ENCODE results near the gene LIMS1.

- TF ChIP-seq, protein P1, sequence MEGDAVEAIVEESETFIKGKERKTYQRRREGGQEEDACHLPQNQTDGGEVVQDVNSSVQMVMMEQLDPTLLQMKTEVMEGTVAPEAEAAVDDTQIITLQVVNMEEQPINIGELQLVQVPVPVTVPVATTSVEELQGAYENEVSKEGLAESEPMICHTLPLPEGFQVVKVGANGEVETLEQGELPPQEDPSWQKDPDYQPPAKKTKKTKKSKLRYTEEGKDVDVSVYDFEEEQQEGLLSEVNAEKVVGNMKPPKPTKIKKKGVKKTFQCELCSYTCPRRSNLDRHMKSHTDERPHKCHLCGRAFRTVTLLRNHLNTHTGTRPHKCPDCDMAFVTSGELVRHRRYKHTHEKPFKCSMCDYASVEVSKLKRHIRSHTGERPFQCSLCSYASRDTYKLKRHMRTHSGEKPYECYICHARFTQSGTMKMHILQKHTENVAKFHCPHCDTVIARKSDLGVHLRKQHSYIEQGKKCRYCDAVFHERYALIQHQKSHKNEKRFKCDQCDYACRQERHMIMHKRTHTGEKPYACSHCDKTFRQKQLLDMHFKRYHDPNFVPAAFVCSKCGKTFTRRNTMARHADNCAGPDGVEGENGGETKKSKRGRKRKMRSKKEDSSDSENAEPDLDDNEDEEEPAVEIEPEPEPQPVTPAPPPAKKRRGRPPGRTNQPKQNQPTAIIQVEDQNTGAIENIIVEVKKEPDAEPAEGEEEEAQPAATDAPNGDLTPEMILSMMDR (IDR thresholded peaks at IDR 0.05; ENCODE audit: insufficient read depth, low read length, poor library complexity, severe bottlenecking) = no peak
- TF ChIP-seq EZH2phosphoT487 (conservative IDR thresholded peaks at IDR 0.05; ENCODE audit: low read length) = no peak
Observed at GRCh38 chr2:108628936-108629335, 94.7 kb downstream of the LIMS1 start.

Measured in SU-DHL-6 (cell line).